Upper lobe of right lung (tissue), 1 donor: ENCODE data around the gene ATOH7. TPM values are rescaled to one million over a fixed set of nuclear protein-coding genes. Genes with fewer than 3 reads are reported as not detected.
A peak's percentile ranks its signal among the peaks of the same experiment; 100 is the strongest.
"Not testable (repeated sequence)": the region's sequence is repeated elsewhere in the genome, so short reads cannot be mapped to it uniquely, and the experiment has no call there.

ENCODE experiments used
- ATAC-seq: fragments of 200-7000 bp; cut with Tn5 transposase; one replicate; pipeline ENCODE4 v1.9.1; 2020; ENCODE audit warnings: mild to moderate bottlenecking, moderate library complexity
- DNase-seq: peaks from one replicate; pipeline ENCODE4 v3.0.0-alpha.2; 2020
- H3K27ac ChIP-seq: fragments of 200-600 bp; one replicate; pipeline ENCODE4 v1.8.0; 2022
- H3K27me3 ChIP-seq: fragments of 200-600 bp; one replicate; pipeline ENCODE4 v1.8.0; 2022; ENCODE audit warnings: mild to moderate bottlenecking
- H3K36me3 ChIP-seq: fragments of 200-600 bp; one replicate; pipeline ENCODE4 v1.8.0; 2022
- H3K4me1 ChIP-seq: fragments of 200-600 bp; one replicate; pipeline ENCODE4 v1.8.0; 2022
- H3K4me3 ChIP-seq: fragments of 200-600 bp; one replicate; pipeline ENCODE4 v1.8.0; 2022; ENCODE audit warnings: mild to moderate bottlenecking
- H3K9me3 ChIP-seq: fragments of 200-600 bp; one replicate; pipeline ENCODE4 v1.8.0; 2022
- CTCF ChIP-seq: fragments of 200-600 bp; IDR thresholded peaks from one replicate; pipeline ENCODE4 v1.8.0; 2022; ENCODE audit warnings: antibody characterized with exemption
- intact Hi-C: fragments of 100-400 bp; cut with DNase I; formaldehyde crosslinking; loops from one replicate; pipeline ENCODE4 v1.11.0; 2022
- total RNA-seq: library from RNA; stranded (reverse); fragmentation: NEBNext Ultra II Directional; extraction: Animal tissue kit (Norgen Biotek cat#: 25700); gene quantifications from one replicate; pipeline ENCODE4 v1.2.1, GENCODE V29; 2021
- donor health status: DM: no; HTN: yes; CAD: no; lungs with severe emphysema.

The ATOH7 gene
- total RNA-seq, 1 donor from 2014 or later = not detected

- H3K4me3 ChIP-seq = no peak overlapping the region
- H3K9me3 ChIP-seq = no peaks in the 10 kb centered on the region
- H3K36me3 ChIP-seq = no peaks in the 10 kb centered on the region
- intact Hi-C loops = no loop called here
- peak; percentile 6 for TF ChIP-seq CTCF
- ATAC-seq = peak; percentile 46
- H3K4me1 ChIP-seq = no peaks in the 10 kb centered on the region
- H3K27ac ChIP-seq = no peak overlapping the region
- no peaks in the 10 kb centered on the region for H3K27me3 ChIP-seq
- no peak for DNase-seq
Observed at GRCh38 chr10:68208424-68209042, 23.4 kb downstream of the ATOH7 start.

- no peaks in the 10 kb centered on the region for H3K9me3 ChIP-seq
- H3K36me3 ChIP-seq = no peaks in the 10 kb centered on the region
- no peak overlapping the region for H3K27ac ChIP-seq
- no peaks in the 10 kb centered on the region for H3K4me1 ChIP-seq
- ATAC-seq = peak; percentile 69
- intact Hi-C loops = no loop called here
- DNase-seq = no peak
- peaks cover 3% of the 10 kb centered on the region for H3K27me3 ChIP-seq
- no peak overlapping the region for H3K4me3 ChIP-seq
- TF ChIP-seq CTCF = no peak
Observed at GRCh38 chr10:68202960-68203353, 29.0 kb downstream of the ATOH7 start.

GRCh38 chr10:68196701-68197100 is 35.2 kb downstream of the ATOH7 start:
- ATAC-seq = no peak
- no peak for DNase-seq
- H3K9me3 ChIP-seq = no peaks in the 10 kb centered on the region
- no peaks in the 10 kb centered on the region for H3K36me3 ChIP-seq
- H3K4me3 ChIP-seq = no peak overlapping the region
- H3K27me3 ChIP-seq = peaks cover 15% of the 10 kb centered on the region
- H3K4me1 ChIP-seq = no peaks in the 10 kb centered on the region
- no peak for TF ChIP-seq CTCF
- intact Hi-C loops = no loop called here
- no peak overlapping the region for H3K27ac ChIP-seq

- intact Hi-C loops, H3K36me3 ChIP-seq, H3K4me1 ChIP-seq, DNase-seq, H3K27ac ChIP-seq, ATAC-seq, H3K9me3 ChIP-seq, H3K4me3 ChIP-seq: not testable (repeated sequence)
- H3K27me3 ChIP-seq = peaks cover 15% of the 10 kb centered on the region
Observed at GRCh38 chr10:68195776-68196175, 36.1 kb downstream of the ATOH7 start.

- DNase-seq (no peak), ATAC-seq (no peak)
- no peak overlapping the region for H3K4me3 ChIP-seq
- no peak overlapping the region for H3K27ac ChIP-seq
- intact Hi-C loops = no loop called here
- H3K9me3 ChIP-seq = no peaks in the 10 kb centered on the region
- H3K4me1 ChIP-seq = no peaks in the 10 kb centered on the region
- no peak for TF ChIP-seq CTCF
- H3K27me3 ChIP-seq = peaks cover 14% of the 10 kb centered on the region
- no peaks in the 10 kb centered on the region for H3K36me3 ChIP-seq
Observed at GRCh38 chr10:68194290-68194689, 37.6 kb downstream of the ATOH7 start.

- Histone ChIP-seq H3K36me3 (no peaks in the 10 kb centered on the region), H3K27me3 (peaks cover 5% of the 10 kb centered on the region), H3K4me3 (no peak overlapping the region), H3K27ac (no peak overlapping the region), H3K9me3 (no peaks in the 10 kb centered on the region), H3K4me1 (no peaks in the 10 kb centered on the region)
- intact Hi-C loops = no loop called here
- TF ChIP-seq CTCF = no peak
- ATAC-seq = no peak
- DNase-seq = no peak
Observed at GRCh38 chr10:68192113-68192512, 39.8 kb downstream of the ATOH7 start.
